Esophagus (tissue), 2 donors: ENCODE results near the gene MBD3L5. TPM values are rescaled to one million over a fixed set of nuclear protein-coding genes. Genes with fewer than 3 reads are reported as not detected.
"Not testable (repeated sequence)": the region's sequence is repeated elsewhere in the genome, so short reads cannot be mapped to it uniquely, and the experiment has no call there.

ENCODE experiments used
- H3K27ac ChIP-seq, 2 donors: one replicate each; pipeline ENCODE4 v1.5.1; 2013; ENCODE audit warnings: low read depth in 2 of 2, mild to moderate bottlenecking in 2 of 2, inconsistent platforms in 1 of 2, low read length in 1 of 2, moderate library complexity in 1 of 2
- H3K27me3 ChIP-seq, 2 donors: one replicate each; pipeline ENCODE4 v1.6.1; 2013; ENCODE audit warnings: low read length in 2 of 2, control low read depth in 1 of 2, mild to moderate bottlenecking in 1 of 2; ENCODE audit not compliant: insufficient read depth in 2 of 2, control insufficient read depth in 1 of 2
- H3K36me3 ChIP-seq, 2 donors: one replicate each; pipeline ENCODE4 v1.6.1; 2013; ENCODE audit warnings: low read length in 1 of 2; ENCODE audit not compliant: control insufficient read depth in 2 of 2, insufficient read depth in 2 of 2
- H3K4me1 ChIP-seq, 2 donors: one replicate each; pipeline ENCODE4 v1.6.1; 2013; ENCODE audit warnings: low read length in 1 of 2; ENCODE audit not compliant: control insufficient read depth in 2 of 2, insufficient read depth in 2 of 2
- H3K4me3 ChIP-seq, 2 donors: one replicate each; pipeline ENCODE4 v1.5.1; 2013; ENCODE audit warnings: low read length in 2 of 2, mild to moderate bottlenecking in 2 of 2, low read depth in 1 of 2, moderate library complexity in 1 of 2
- H3K9me3 ChIP-seq, 2 donors: one replicate each; pipeline ENCODE4 v1.6.1; 2013; ENCODE audit warnings: mild to moderate bottlenecking in 2 of 2, low read depth in 1 of 2, low read length in 1 of 2, moderate library complexity in 1 of 2; ENCODE audit not compliant: control insufficient read depth in 2 of 2, insufficient read depth in 1 of 2
- WGBS, 2 donors: extraction: QIAGEN DNeasy Blood & Tissue Kit; methylation state at CpG; one replicate each; pipeline ENCODE4 v1.1.7; 2013; 5-methylcytosine and 5-hydroxymethylcytosine counted together
- polyA plus RNA-seq, 2 donors: library from polyadenylated mRNA; stranded (reverse); fragments of 200-250 nt; gene quantifications; one replicate each; pipeline ENCODE4 v1.2.3, GENCODE V29; 2013
- donor health status: healthy with polysubstance abuse.
- donor health status: Bipolar disorder and iron deficiency.

Gene MBD3L5
- polyA plus RNA-seq, 2 donors = not detected

- no peak overlapping the region for H3K4me3 ChIP-seq
- H3K27ac ChIP-seq = no peak overlapping the region
- H3K27me3 ChIP-seq = no peaks in the 10 kb centered on the region
- WGBS, 2 donors = 87 to 93% methylated on average over 9 of the region's 9 CpGs
- H3K4me1 ChIP-seq = no peaks in the 10 kb centered on the region
- no peaks in the 10 kb centered on the region for H3K36me3 ChIP-seq
- no peaks in the 10 kb centered on the region for H3K9me3 ChIP-seq
Measured at GRCh38 chr19:7063764-7064418, 33.5 kb downstream of the MBD3L5 start.

- not testable (repeated sequence) for H3K27ac ChIP-seq, H3K4me1 ChIP-seq, H3K36me3 ChIP-seq, H3K27me3 ChIP-seq, H3K9me3 ChIP-seq, H3K4me3 ChIP-seq
- WGBS, 2 donors = 52 to 62% methylated on average over 13 of the region's 13 CpGs
Measured at GRCh38 chr19:7067122-7067521, 36.7 kb downstream of the MBD3L5 start.

GRCh38 chr19:7067716-7068115 is 37.3 kb downstream of the MBD3L5 start:
- no peak overlapping the region for H3K27ac ChIP-seq
- 83 to 87% methylated on average over 2 of the region's 2 CpGs for WGBS, 2 donors

GRCh38 chr19:7068599-7068998 is 38.2 kb downstream of the MBD3L5 start:
- Histone ChIP-seq H3K4me1 (peaks cover 0 to 2% of the 10 kb centered on the region in 2 donors), H3K4me3 (no peak overlapping the region), H3K36me3 (peaks cover 0 to 3% of the 10 kb centered on the region in 2 donors), H3K27me3 (no peaks in the 10 kb centered on the region), H3K27ac (no peak overlapping the region), H3K9me3 (no peaks in the 10 kb centered on the region)
- 83 to 88% methylated on average over 6 of the region's 6 CpGs for WGBS, 2 donors

More at GRCh38 chr19:7067716-7068115, 37.3 kb downstream of the MBD3L5 start:
- Histone ChIP-seq H3K27me3 (no peaks in the 10 kb centered on the region), H3K9me3 (no peaks in the 10 kb centered on the region), H3K4me3 (no peak overlapping the region), H3K36me3 (peaks cover 0 to 3% of the 10 kb centered on the region in 2 donors), H3K4me1 (peaks cover 0 to 2% of the 10 kb centered on the region in 2 donors)

GRCh38 chr19:7069042-7069903 is 38.9 kb downstream of the MBD3L5 start, which contains the start of gene ZNF557:
Gene ZNF557, plus strand, starts transcription at chr19:7069703. Its CDS starts 5,372 bp downstream, at chr19:7075075.
- 0 to 1% methylated on average over 51 to 56 of the region's 56 CpGs for WGBS, 2 donors
- Histone ChIP-seq H3K36me3 (peaks cover 0 to 3% of the 10 kb centered on the region in 2 donors), H3K9me3 (no peaks in the 10 kb centered on the region), H3K27me3 (no peaks in the 10 kb centered on the region), H3K27ac (peak within 1 kb of the TSS; percentile 84 to 90), H3K4me3 (peak within 1 kb of the TSS; percentile 71 to 76), H3K4me1 (peaks cover 0 to 2% of the 10 kb centered on the region in 2 donors)

- H3K9me3 ChIP-seq = peaks cover 0 to 3% of the 10 kb centered on the region in 2 donors
- 0 to 1% methylated on average over 12 of the region's 12 CpGs for WGBS, 2 donors
- peak overlapping the region; percentile 71 to 76 for H3K4me3 ChIP-seq
- H3K27me3 ChIP-seq = no peaks in the 10 kb centered on the region
- H3K4me1 ChIP-seq = peaks cover 0 to 2% of the 10 kb centered on the region in 2 donors
- peak overlapping the region; percentile 84 to 90 for H3K27ac ChIP-seq
- H3K36me3 ChIP-seq = peaks cover 2 to 9% of the 10 kb centered on the region in 2 donors
Measured at GRCh38 chr19:7069904-7070226, 39.5 kb downstream of the MBD3L5 start.

GRCh38 chr19:7072541-7072940 is 42.2 kb downstream of the MBD3L5 start:
- peaks cover 0 to 2% of the 10 kb centered on the region in 2 donors for H3K4me1 ChIP-seq
- peaks cover 19 to 29% of the 10 kb centered on the region in 2 donors for H3K36me3 ChIP-seq
- H3K4me3 ChIP-seq = no peak overlapping the region
- peaks cover 3 to 24% of the 10 kb centered on the region in 2 donors for H3K9me3 ChIP-seq
- H3K27me3 ChIP-seq = no peaks in the 10 kb centered on the region
- H3K27ac ChIP-seq = no peak overlapping the region
- 93 to 95% methylated on average over 6 of the region's 6 CpGs for WGBS, 2 donors

- Histone ChIP-seq H3K36me3 (peaks cover 23 to 35% of the 10 kb centered on the region in 2 donors), H3K4me3 (no peak overlapping the region), H3K27me3 (no peaks in the 10 kb centered on the region), H3K27ac (no peak overlapping the region), H3K4me1 (peaks cover 0 to 2% of the 10 kb centered on the region in 2 donors), H3K9me3 (peaks cover 4 to 26% of the 10 kb centered on the region in 2 donors)
- WGBS, 2 donors = 96 to 98% methylated on average over 29 of the region's 29 CpGs
Measured at GRCh38 chr19:7074705-7075282, 44.4 kb downstream of the MBD3L5 start.

- H3K27ac ChIP-seq = no peak overlapping the region
- no peaks in the 10 kb centered on the region for H3K4me1 ChIP-seq
- peaks cover 33 to 49% of the 10 kb centered on the region in 2 donors for H3K36me3 ChIP-seq
- H3K4me3 ChIP-seq = no peak overlapping the region
- H3K9me3 ChIP-seq = peaks cover 15 to 39% of the 10 kb centered on the region in 2 donors
- no peaks in the 10 kb centered on the region for H3K27me3 ChIP-seq
- WGBS, 2 donors = 97 to 98% methylated on average over 6 of the region's 6 CpGs
Measured at GRCh38 chr19:7076151-7076550, 45.8 kb downstream of the MBD3L5 start.
